H9 (cell line): ENCODE data around the gene PLEKHG5. TPM values are rescaled to one million over a fixed set of nuclear protein-coding genes. Genes with fewer than 3 reads are reported as not detected.

Experiments used
- DNase-seq: peaks from one replicate; pipeline ENCODE4 v3.0.0-alpha.2; 2017
- H2AFZ ChIP-seq: one replicate; pipeline ENCODE4 v1.6.1; 2013; ENCODE audit warnings: mild to moderate bottlenecking, low read length, control low read depth, moderate library complexity
- H2AK5ac ChIP-seq: 2 replicates; pipeline ENCODE4 v1.6.1; 2013; ENCODE audit warnings: low read length, control low read depth, mixed read lengths; ENCODE audit not compliant: insufficient read length
- H2BK120ac ChIP-seq: one replicate; pipeline ENCODE4 v1.6.1; 2013; ENCODE audit warnings: low read depth, mild to moderate bottlenecking, low read length, control low read depth, inconsistent platforms; ENCODE audit not compliant: poor library complexity, severe bottlenecking
- H2BK12ac ChIP-seq: 2 replicates; pipeline ENCODE4 v1.6.1; 2013; ENCODE audit warnings: low read length, control low read depth, mixed read lengths, low read depth; ENCODE audit not compliant: insufficient read length
- H2BK15ac ChIP-seq: 2 replicates; pipeline ENCODE4 v1.6.1; 2013; ENCODE audit warnings: low read depth, low read length, control low read depth
- H2BK20ac ChIP-seq: one replicate; pipeline ENCODE4 v1.6.1; 2013; ENCODE audit warnings: low read depth, mild to moderate bottlenecking, low read length, control low read depth, inconsistent platforms; ENCODE audit not compliant: poor library complexity, severe bottlenecking
- H2BK5ac ChIP-seq: 2 replicates; pipeline ENCODE4 v1.6.1; 2013; ENCODE audit warnings: low read length, control low read depth, mixed read lengths; ENCODE audit not compliant: insufficient read length
- H3K14ac ChIP-seq: 2 replicates; pipeline ENCODE4 v1.6.1; 2013; ENCODE audit warnings: low read length, control low read depth; ENCODE audit not compliant: insufficient read depth
- H3K18ac ChIP-seq: 2 replicates; pipeline ENCODE4 v1.6.1; 2013; ENCODE audit warnings: low read depth, mild to moderate bottlenecking, mixed read lengths, low read length, control low read depth; ENCODE audit not compliant: insufficient read length
- H3K23ac ChIP-seq: 2 replicates; pipeline ENCODE4 v1.6.1; 2013; ENCODE audit warnings: low read length, control low read depth, mixed read lengths, low read depth; ENCODE audit not compliant: insufficient read length
- H3K23me2 ChIP-seq: 2 replicates; pipeline ENCODE4 v1.6.1; 2013; ENCODE audit warnings: low read depth, mild to moderate bottlenecking, mixed read lengths, low read length, control low read depth; ENCODE audit not compliant: insufficient read length, poor library complexity, severe bottlenecking
- H3K27ac ChIP-seq: 2 replicates; pipeline ENCODE4 v1.5.1; 2013; ENCODE audit warnings: low read length, control low read depth, mixed read lengths, low read depth; ENCODE audit not compliant: insufficient read length
- H3K27me3 ChIP-seq: 2 replicates; pipeline ENCODE4 v1.6.1; 2013; ENCODE audit warnings: low read length, control low read depth, inconsistent platforms; ENCODE audit not compliant: insufficient read depth
- H3K4ac ChIP-seq: 2 replicates; pipeline ENCODE4 v1.6.1; 2013; ENCODE audit warnings: low read depth, mild to moderate bottlenecking, control low read depth, inconsistent platforms, low read length, moderate library complexity
- H3K4me1 ChIP-seq: 2 replicates; pipeline ENCODE4 v1.6.1; 2013; ENCODE audit warnings: low read length, control low read depth, inconsistent platforms; ENCODE audit not compliant: insufficient read depth
- H3K4me2 ChIP-seq: 2 replicates; pipeline ENCODE4 v1.6.1; 2013; ENCODE audit warnings: low read length, control low read depth, mixed read lengths; ENCODE audit not compliant: insufficient read length, insufficient read depth
- H3K56ac ChIP-seq: 2 replicates; pipeline ENCODE4 v1.6.1; 2013; ENCODE audit warnings: low read depth, mild to moderate bottlenecking, mixed read lengths, low read length, control low read depth; ENCODE audit not compliant: insufficient read length
- H3K79me1 ChIP-seq: 2 replicates; pipeline ENCODE4 v1.6.1; 2013; ENCODE audit warnings: low read depth, mild to moderate bottlenecking, moderate library complexity, low read length, control low read depth, inconsistent platforms; ENCODE audit not compliant: insufficient read depth, poor library complexity, severe bottlenecking
- H3K79me2 ChIP-seq: 2 replicates; pipeline ENCODE4 v1.6.1; 2013; ENCODE audit warnings: low read length, control low read depth, inconsistent platforms; ENCODE audit not compliant: insufficient read depth
- H3K9ac ChIP-seq: 2 replicates; pipeline ENCODE4 v1.6.1; 2013; ENCODE audit warnings: low read length, control low read depth, mixed read lengths; ENCODE audit not compliant: insufficient read length; ENCODE audit errors: extremely low read depth
- H3K9me3 ChIP-seq: one replicate; pipeline ENCODE4 v1.6.1; 2013; ENCODE audit warnings: low read depth, low read length, inconsistent platforms; ENCODE audit not compliant: control insufficient read depth
- H3T11ph ChIP-seq: one replicate; pipeline ENCODE4 v1.6.1; 2013; ENCODE audit warnings: mild to moderate bottlenecking, low read length, control low read depth, inconsistent platforms
- H4K20me1 ChIP-seq: one replicate; pipeline ENCODE4 v1.6.1; 2013; ENCODE audit not compliant: control insufficient read depth, insufficient read length, insufficient read depth
- H4K5ac ChIP-seq: 2 replicates; pipeline ENCODE4 v1.6.1; 2013; ENCODE audit warnings: low read depth, mild to moderate bottlenecking, mixed read lengths, low read length, control low read depth; ENCODE audit not compliant: insufficient read length
- H4K8ac ChIP-seq: replicated peaks from 2 replicates; pipeline ENCODE4 v1.6.1; 2013; ENCODE audit warnings: low read length, control low read depth, mixed read lengths, low read depth; ENCODE audit not compliant: insufficient read length
- H4K91ac ChIP-seq: 2 replicates; pipeline ENCODE4 v1.6.1; 2013; ENCODE audit warnings: low read depth, mild to moderate bottlenecking, moderate library complexity, mixed read lengths, low read length, control low read depth; ENCODE audit not compliant: insufficient read length
- H3K27ac Mint-ChIP-seq, 3 experiments: 2 replicates in 2 of 3; 3 replicates in 1 of 3; pipeline ENCODE4 v1.8.0; 2020 to 2021; ENCODE audit warnings: mixed read lengths in 3 of 3, mild to moderate bottlenecking in 1 of 3, moderate library complexity in 1 of 3
- H3K27me3 Mint-ChIP-seq: 2 replicates; pipeline ENCODE4 v1.8.0; 2021; ENCODE audit warnings: low read depth, mild to moderate bottlenecking, moderate library complexity, mixed read lengths
- H3K36me3 Mint-ChIP-seq, 3 experiments: 2 replicates in 2 of 3; 3 replicates in 1 of 3; pipeline ENCODE4 v1.8.0; 2020 to 2021; ENCODE audit warnings: low read depth in 3 of 3, mixed read lengths in 3 of 3; ENCODE audit not compliant: insufficient read depth in 1 of 3
- H3K4me1 Mint-ChIP-seq, 2 experiments: 2 replicates each; pipeline ENCODE4 v1.8.0; 2020; ENCODE audit warnings: mixed read lengths in 2 of 2
- H3K4me3 Mint-ChIP-seq, 2 experiments: 2 replicates in 1 of 2; 3 replicates in 1 of 2; pipeline ENCODE4 v1.8.0; 2020 to 2021; ENCODE audit warnings: mild to moderate bottlenecking in 2 of 2, mixed read lengths in 2 of 2, moderate library complexity in 1 of 2
- H3K9me3 Mint-ChIP-seq, 2 experiments: 2 replicates in 1 of 2; 3 replicates in 1 of 2; pipeline ENCODE4 v1.8.0; 2020; ENCODE audit warnings: mild to moderate bottlenecking in 2 of 2, mixed read lengths in 2 of 2, moderate library complexity in 1 of 2
- CTCF ChIP-seq: fragments of 200-600 bp; sonication (generic); conservative IDR thresholded peaks from 3 replicates; pipeline ENCODE4 v1.8.0; 2021; ENCODE audit warnings: antibody characterized with exemption, mild to moderate bottlenecking
- WGBS: extraction: QIAGEN DNeasy Blood & Tissue Kit; methylation state at CpG from one replicate; pipeline ENCODE4 v1.1.7; 2013; ENCODE audit warnings: missing lambda C conversion rate, low lambda C conversion rate, mixed read lengths; ENCODE audit not compliant: insufficient read length; ENCODE audit errors: extremely low coverage; 5-methylcytosine and 5-hydroxymethylcytosine counted together
- total RNA-seq: library from RNA; stranded (reverse); gene quantifications from 2 replicates; pipeline ENCODE4 v1.2.1, GENCODE V29; 2021

PLEKHG5 gene
- total RNA-seq, 1 experiment from 2014 or later, result 22.3 TPM

DNA sequence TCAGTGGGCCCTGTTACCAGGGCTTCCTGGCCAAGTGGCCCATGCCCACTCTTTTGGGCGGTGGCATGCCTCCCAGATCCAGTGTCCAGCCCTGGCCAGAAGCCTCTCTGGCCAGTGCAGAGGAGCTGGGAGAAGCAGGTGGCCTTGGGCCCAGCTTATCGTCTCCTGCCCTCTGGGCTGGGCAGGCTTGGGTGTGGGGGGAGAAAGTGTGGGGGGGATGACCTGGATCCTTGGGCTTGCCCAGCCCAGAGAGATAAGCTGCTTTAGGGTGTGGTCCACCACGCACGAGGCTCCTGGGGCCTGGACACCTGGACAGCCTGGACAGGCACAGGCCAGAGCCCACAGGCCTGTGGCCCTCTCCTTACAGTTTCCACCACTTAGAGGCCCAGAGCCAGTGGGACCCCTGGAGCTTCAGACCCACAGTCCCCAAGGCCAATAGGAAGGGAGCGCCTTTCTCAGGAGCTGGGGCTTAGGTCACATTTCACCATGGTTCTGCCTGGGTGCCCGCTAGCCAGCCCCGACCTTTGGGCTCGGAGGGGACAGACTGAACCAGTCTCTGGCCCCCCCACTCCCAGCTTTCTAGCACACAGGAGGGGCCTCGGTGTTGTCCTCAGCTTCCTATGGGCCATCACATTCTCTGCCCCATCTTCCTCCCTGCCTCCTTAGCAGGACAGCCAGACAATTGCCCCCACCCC is 65.0 kb downstream of the PLEKHG5 start:
- Histone ChIP-seq H2BK5ac (no peak overlapping the region), H2AFZ (no peak overlapping the region), H3K23ac (no peak overlapping the region), H3K4me1 (no peaks in the 10 kb centered on the region), H3K4ac (no peak overlapping the region), H3T11ph (no peak overlapping the region), H3K9ac (no peak overlapping the region), H2BK15ac (no peak overlapping the region), H2BK20ac (no peak overlapping the region), H2AK5ac (no peak overlapping the region), H4K91ac (no peak overlapping the region), H3K79me1 (no peaks in the 10 kb centered on the region), H3K4me2 (no peak overlapping the region), H3K27me3 (peaks cover 36% of the 10 kb centered on the region; the same call in 1 of the 2 replicates), H2BK120ac (no peak overlapping the region), H3K23me2 (peaks cover 3% of the 10 kb centered on the region), H4K5ac (no peak overlapping the region), H3K27ac (no peak overlapping the region), H3K18ac (no peak overlapping the region), H4K20me1 (no peaks in the 10 kb centered on the region), H3K79me2 (no peaks in the 10 kb centered on the region), H3K56ac (no peak overlapping the region), H4K8ac (no peak overlapping the region), H3K14ac (no peak overlapping the region), H2BK12ac (no peak overlapping the region), H3K9me3 (no peaks in the 10 kb centered on the region)
- H3K9me3 Mint-ChIP-seq, result peaks cover 0 to 3% of the 10 kb centered on the region in 2 experiments; a peak in 2 of 5 replicates
- TF ChIP-seq CTCF, result no peak
- no peak overlapping the region for H3K4me3 Mint-ChIP-seq
- no peak for DNase-seq
- peaks cover 17 to 26% of the 10 kb centered on the region in 2 experiments for H3K4me1 Mint-ChIP-seq
- no peak overlapping the region for H3K27ac Mint-ChIP-seq
- H3K36me3 Mint-ChIP-seq, result no peaks in the 10 kb centered on the region
- peaks cover 80% of the 10 kb centered on the region for H3K27me3 Mint-ChIP-seq
- WGBS, result no CpG with 5 or more reads among the region's 9 CpGs
